Ovary (tissue), 3 donors: ENCODE measurements around the gene MAPRE3.

Experiments used
- CTCF ChIP-seq, 3 donors: fragments of 450-650 bp in 2 of 3; fragments of 200-600 bp in 1 of 3; IDR thresholded peaks; one replicate each; pipeline versions ENCODE4 v1.5.1 to v1.8.0; 2016 to 2022; ENCODE audit warnings: antibody characterized with exemption in 3 of 3, mild to moderate bottlenecking in 1 of 3
- POLR2A ChIP-seq: fragments of 450-650 bp; IDR thresholded peaks from one replicate; pipeline ENCODE4 v1.6.1; 2017; ENCODE audit warnings: antibody characterized with exemption, mild to moderate bottlenecking, moderate library complexity
- donor health status: DM: no; HTN: no; CAD: no.

- TF ChIP-seq POLR2A (no peak), CTCF (IDR thresholded peaks at IDR 0.05) (no peak)
Observed at GRCh38 chr2:26957534-26957933, 12.9 kb upstream of the MAPRE3 start.
